Lung (tissue), 12 donors: Measurements from ENCODE around the gene GPATCH3. TPM values are rescaled to one million over a fixed set of nuclear protein-coding genes. Genes with fewer than 3 reads are reported as not detected.
A peak's percentile ranks its signal among the peaks of the same experiment; 100 is the strongest.

Experiments used
- ATAC-seq: fragments of 200-7000 bp; cut with Tn5 transposase; one replicate; pipeline ENCODE4 v1.9.1; 2020; ENCODE audit warnings: moderate number of reproducible peaks; ENCODE audit not compliant: insufficient read depth, low FRiP score
- DNase-seq, 3 donors: peaks; one replicate each; pipeline ENCODE4 v3.0.0-alpha.2; 2013 to 2017
- H3K27ac ChIP-seq, 2 donors: one replicate each; pipeline ENCODE4 v1.5.1; 2013; ENCODE audit warnings: mild to moderate bottlenecking in 2 of 2, moderate library complexity in 2 of 2, control low read depth in 1 of 2, inconsistent platforms in 1 of 2, low read depth in 1 of 2, low read length in 1 of 2
- H3K27me3 ChIP-seq, 3 donors: one replicate each; pipeline ENCODE4 v1.5.1; 2013; ENCODE audit warnings: low read length in 2 of 3; ENCODE audit not compliant: control insufficient read depth in 3 of 3, insufficient read depth in 3 of 3
- H3K36me3 ChIP-seq, 4 donors: one replicate each; pipeline ENCODE4 v1.5.1; 2013; ENCODE audit warnings: low read length in 4 of 4, mild to moderate bottlenecking in 1 of 4, moderate library complexity in 1 of 4; ENCODE audit not compliant: control insufficient read depth in 4 of 4, insufficient read depth in 4 of 4
- H3K4me1 ChIP-seq, 5 donors: one replicate each; pipeline ENCODE4 v1.5.1; 2013; ENCODE audit warnings: low read length in 5 of 5, mild to moderate bottlenecking in 2 of 5, moderate library complexity in 1 of 5; ENCODE audit not compliant: control insufficient read depth in 5 of 5, insufficient read depth in 5 of 5
- H3K4me3 ChIP-seq: one replicate; pipeline ENCODE4 v1.5.1; 2013; ENCODE audit warnings: mild to moderate bottlenecking, control low read depth, moderate library complexity
- H3K9ac ChIP-seq, 2 donors: one replicate each; pipeline ENCODE4 v1.5.1; 2013; ENCODE audit warnings: low read length in 2 of 2, control low read depth in 1 of 2; ENCODE audit not compliant: insufficient read depth in 1 of 2
- H3K9me3 ChIP-seq, 4 donors: one replicate each; pipeline ENCODE4 v1.5.1; 2013; ENCODE audit warnings: low read length in 3 of 4, mild to moderate bottlenecking in 1 of 4, moderate library complexity in 1 of 4; ENCODE audit not compliant: control insufficient read depth in 4 of 4, insufficient read depth in 3 of 4
- CTCF ChIP-seq: IDR thresholded peaks from 2 replicates; pipeline ENCODE4 v1.5.1; 2012; ENCODE audit warnings: mild to moderate bottlenecking; ENCODE audit errors: control extremely low read depth, extremely low read depth
- WGBS, 2 donors: extraction: QIAGEN DNeasy Blood & Tissue Kit; methylation state at CpG; one replicate each; pipeline ENCODE4 v1.1.7; 2013; 5-methylcytosine and 5-hydroxymethylcytosine counted together
- polyA plus RNA-seq, 2 donors: library from polyadenylated mRNA; stranded (reverse); fragments of 200-250 nt; gene quantifications; one replicate each; pipeline ENCODE4 v1.2.1, GENCODE V29; 2013
- total RNA-seq, 2 donors: library from RNA; depleted of rRNA in 1 of 2; stranded (reverse); fragments of >200 nt in 1 of 2; gene quantifications; one replicate each; pipeline ENCODE4 v1.2.1, GENCODE V29; 2014 to 2021
- donor health status: control.
- donor health status: control.
- donor health status: Bipolar disorder and iron deficiency.
- donor health status: healthy.
- donor health status: DM: yes; HTN: yes; CAD: no.

The GPATCH3 gene
- total and polyA plus RNA-seq, 4 donors = 10.4 to 17.5 (median 14.1) TPM

GRCh38 chr1:26938004-26938658, 37.9 kb upstream of the GPATCH3 start:
- no peak for TF ChIP-seq CTCF
- ATAC-seq (no peak), DNase-seq (no peak)
- Histone ChIP-seq H3K27me3 (no peaks in the 10 kb centered on the region), H3K4me1 (peaks cover 0 to 2% (median 0%) of the 10 kb centered on the region in 5 donors), H3K27ac (peak overlapping the region in 1 of 2 donors; percentile 25), H3K4me3 (no peak overlapping the region), H3K9me3 (no peaks in the 10 kb centered on the region), H3K36me3 (peaks cover 4 to 33% (median 14%) of the 10 kb centered on the region in 4 donors), H3K9ac (no peak overlapping the region)
- WGBS, 2 donors = 85 to 87% methylated on average over 4 of the region's 4 CpGs

- ATAC-seq = no peak
Observed at GRCh38 chr1:26936823-26937222, 36.6 kb upstream of the GPATCH3 start.

GRCh38 chr1:26932531-26932930, 32.3 kb upstream of the GPATCH3 start:
- Histone ChIP-seq H3K27me3 (no peaks in the 10 kb centered on the region), H3K9me3 (no peaks in the 10 kb centered on the region), H3K9ac (no peak overlapping the region), H3K36me3 (peaks cover 6 to 18% (median 14%) of the 10 kb centered on the region in 4 donors), H3K4me1 (no peaks in the 10 kb centered on the region), H3K4me3 (no peak overlapping the region), H3K27ac (no peak overlapping the region)
- 80 to 83% methylated on average over 3 of the region's 3 CpGs for WGBS, 2 donors
- ATAC-seq = no peak
- DNase-seq = no peak
- no peak for TF ChIP-seq CTCF

More at GRCh38 chr1:26936823-26937222, 36.6 kb upstream of the GPATCH3 start:
- Histone ChIP-seq H3K27ac (no peak overlapping the region), H3K4me1 (peaks cover 0 to 2% (median 0%) of the 10 kb centered on the region in 5 donors), H3K36me3 (peaks cover 0 to 21% (median 6%) of the 10 kb centered on the region in 4 donors), H3K27me3 (no peaks in the 10 kb centered on the region), H3K9me3 (no peaks in the 10 kb centered on the region), H3K9ac (no peak overlapping the region), H3K4me3 (no peak overlapping the region)
- TF ChIP-seq CTCF = no peak
- 86 to 92% methylated on average over 6 of the region's 6 CpGs for WGBS, 2 donors
- DNase-seq = no peak

GRCh38 chr1:26923711-26924110, 23.4 kb upstream of the GPATCH3 start:
- H3K36me3 ChIP-seq = peaks cover under 1 to 22% (median 17%) of the 10 kb centered on the region in 4 donors
- DNase-seq = no peak
- no peaks in the 10 kb centered on the region for H3K27me3 ChIP-seq
- WGBS, 2 donors = 95 to 98% methylated on average over 3 of the region's 3 CpGs
- H3K4me1 ChIP-seq = peaks cover 0 to 13% (median 8%) of the 10 kb centered on the region in 5 donors
- no peak for ATAC-seq
- no peaks in the 10 kb centered on the region for H3K9me3 ChIP-seq
- no peak overlapping the region for H3K9ac ChIP-seq
- H3K4me3 ChIP-seq = no peak overlapping the region
- H3K27ac ChIP-seq = no peak overlapping the region
- TF ChIP-seq CTCF = no peak
